H1 (cell line): Measurements from ENCODE around the gene ICAM2. TPM values are rescaled to one million over a fixed set of nuclear protein-coding genes. Genes with fewer than 3 reads are reported as not detected.

ENCODE experiments used
- CTCF ChIA-PET: fragments of 300-600 bp; sonication (Branson Sonifier 250); formaldehyde crosslinking; loops from one replicate; lab custom pipeline; 2021; ENCODE audit not compliant: partially characterized antibody; lab: Charles Lee
- POLR2A ChIA-PET: fragments of 300-600 bp; sonication (Branson Sonifier 250); formaldehyde crosslinking; loops from one replicate; lab custom pipeline; 2021; ENCODE audit warnings: inconsistent platforms; ENCODE audit not compliant: partially characterized antibody; lab: Charles Lee
- DNase-seq, 2 experiments: peaks; one replicate each; pipeline versions ENCODE4 v3.0.0 to v3.0.0-alpha.2; 2010 to 2022; ENCODE audit warnings: low spot score in 2 of 2, low read depth in 1 of 2, mixed read lengths in 1 of 2
- FAIRE-seq: peaks from 2 replicates; lab custom pipeline; 2011; peaks lifted over from hg19 to GRCh38; lab: Jason Lieb, UNC
- H2AFZ ChIP-seq: 2 replicates; pipeline ENCODE4 v1.8.1; 2012; ENCODE audit warnings: low read length, inconsistent platforms
- H2AK5ac ChIP-seq: 2 replicates; pipeline ENCODE4 v1.6.1; 2013; ENCODE audit warnings: low read depth, low read length
- H2BK120ac ChIP-seq: replicated peaks from 2 replicates; pipeline ENCODE3; 2013; ENCODE audit warnings: low read depth, low read length, inconsistent platforms
- H2BK12ac ChIP-seq: 2 replicates; pipeline ENCODE4 v1.6.1; 2013; ENCODE audit warnings: low read depth, low read length
- H2BK15ac ChIP-seq: 2 replicates; pipeline ENCODE4 v1.6.1; 2013; ENCODE audit warnings: low read length
- H2BK20ac ChIP-seq: 2 replicates; pipeline ENCODE4 v1.6.1; 2013; ENCODE audit warnings: low read length
- H2BK5ac ChIP-seq: 2 replicates; pipeline ENCODE4 v1.6.1; 2013; ENCODE audit warnings: low read depth, low read length
- H3K14ac ChIP-seq: 2 replicates; pipeline ENCODE4 v1.6.1; 2013; ENCODE audit warnings: inconsistent platforms; ENCODE audit not compliant: insufficient read length
- H3K18ac ChIP-seq: 2 replicates; pipeline ENCODE4 v1.6.1; 2013; ENCODE audit warnings: low read length; ENCODE audit errors: extremely low read depth
- H3K23ac ChIP-seq: 2 replicates; pipeline ENCODE4 v1.6.1; 2013; ENCODE audit warnings: inconsistent platforms; ENCODE audit not compliant: insufficient read length
- H3K23me2 ChIP-seq: 2 replicates; pipeline ENCODE4 v1.6.1; 2013; ENCODE audit warnings: low read depth, low read length
- H3K27ac ChIP-seq: 2 replicates; pipeline ENCODE4 v1.6.1; 2011; ENCODE audit warnings: low read depth, low read length, inconsistent platforms
- H3K27me3 ChIP-seq, 4 experiments: replicated peaks in 1 of 4; 1 replicate in 1 of 4; 2 replicates in 3 of 4; pipeline versions ENCODE4 v1.6.1 to v1.8.1; 2011 to 2013; ENCODE audit warnings: low read length in 3 of 4, mild to moderate bottlenecking in 3 of 4, inconsistent platforms in 2 of 4, mixed read lengths in 2 of 4, moderate library complexity in 1 of 4; ENCODE audit not compliant: control insufficient read depth in 3 of 4, insufficient read depth in 3 of 4; ENCODE audit errors: extremely low read depth in 1 of 4
- H3K36me3 ChIP-seq, 4 experiments: 2 replicates each; pipeline versions ENCODE4 v1.6.1 to v1.8.1; 2011 to 2013; ENCODE audit warnings: mild to moderate bottlenecking in 4 of 4, low read length in 3 of 4, moderate library complexity in 2 of 4, control low read depth in 1 of 4, inconsistent platforms in 1 of 4; ENCODE audit not compliant: insufficient read depth in 4 of 4, control insufficient read depth in 2 of 4
- H3K4ac ChIP-seq: replicated peaks from 2 replicates; pipeline ENCODE3; 2013; ENCODE audit warnings: low read length, low read depth, mixed read lengths, inconsistent platforms; ENCODE audit not compliant: insufficient read length
- H3K4me1 ChIP-seq, 4 experiments: replicated peaks in 1 of 4; 1 replicate in 1 of 4; 2 replicates in 3 of 4; pipeline versions ENCODE4 v1.6.1 to v1.8.1; 2011 to 2013; ENCODE audit warnings: low read length in 3 of 4, inconsistent platforms in 2 of 4, mixed read lengths in 1 of 4; ENCODE audit not compliant: insufficient read depth in 4 of 4, control insufficient read depth in 3 of 4
- H3K4me2 ChIP-seq, 2 experiments: 2 replicates each; pipeline versions ENCODE4 v1.6.1 to v1.8.1; 2011 to 2013; ENCODE audit warnings: low read depth in 2 of 2, low read length in 2 of 2, control low read depth in 1 of 2, inconsistent platforms in 1 of 2, mild to moderate bottlenecking in 1 of 2; ENCODE audit not compliant: insufficient read depth in 1 of 2
- H3K4me3 ChIP-seq, 4 experiments: fragments of 200-600, 300-600 bp in 1 of 4; sonication (generic), shearing (Covaris generic), sonication (Bioruptor Twin) in 1 of 4; 2 replicates each; pipeline versions ENCODE4 v1.5.1 to v1.8.1; 2011 to 2016; ENCODE audit warnings: low read length in 4 of 4, low read depth in 3 of 4, control low read depth in 2 of 4, inconsistent platforms in 2 of 4, mild to moderate bottlenecking in 2 of 4, mixed read lengths in 1 of 4, moderate library complexity in 1 of 4; ENCODE audit not compliant: insufficient read depth in 2 of 4; ENCODE audit errors: extremely low read depth in 1 of 4
- H3K56ac ChIP-seq: replicated peaks from 2 replicates; pipeline ENCODE3; 2013; ENCODE audit warnings: low read depth, mild to moderate bottlenecking, mixed read lengths, low read length, inconsistent platforms; ENCODE audit not compliant: insufficient read length
- H3K79me1 ChIP-seq: 2 replicates; pipeline ENCODE4 v1.6.1; 2013; ENCODE audit warnings: low read depth, low read length, control low read depth
- H3K79me2 ChIP-seq, 2 experiments: 2 replicates each; pipeline versions ENCODE4 v1.6.1 to v1.8.1; 2012 to 2013; ENCODE audit warnings: low read length in 2 of 2, mild to moderate bottlenecking in 2 of 2, inconsistent platforms in 1 of 2; ENCODE audit not compliant: insufficient read depth in 2 of 2, control insufficient read depth in 1 of 2
- H3K9ac ChIP-seq, 4 experiments: replicated peaks in 1 of 4; 1 replicate in 1 of 4; 2 replicates in 3 of 4; pipeline versions ENCODE4 v1.6.1 to v1.8.1; 2011 to 2013; ENCODE audit warnings: low read depth in 3 of 4, low read length in 3 of 4, control low read depth in 2 of 4, mild to moderate bottlenecking in 2 of 4, moderate library complexity in 2 of 4, inconsistent platforms in 1 of 4; ENCODE audit errors: extremely low read depth in 1 of 4
- H3K9me3 ChIP-seq, 2 experiments: 2 replicates each; pipeline versions ENCODE4 v1.6.1 to v1.8.1; 2012 to 2013; ENCODE audit warnings: mild to moderate bottlenecking in 2 of 2, moderate library complexity in 2 of 2, control low read depth in 1 of 2, inconsistent platforms in 1 of 2, low read depth in 1 of 2, low read length in 1 of 2, mixed read lengths in 1 of 2; ENCODE audit not compliant: insufficient read depth in 2 of 2
- H4K20me1 ChIP-seq, 2 experiments: replicated peaks in 1 of 2; 2 replicates each; pipeline versions ENCODE3 to v1.8.1; 2011 to 2013; ENCODE audit warnings: inconsistent platforms in 2 of 2, low read length in 2 of 2, mild to moderate bottlenecking in 1 of 2; ENCODE audit not compliant: insufficient read depth in 2 of 2, control insufficient read depth in 1 of 2
- H4K5ac ChIP-seq: 2 replicates; pipeline ENCODE4 v1.6.1; 2013; ENCODE audit warnings: low read length, low read depth, mixed read lengths, inconsistent platforms; ENCODE audit not compliant: insufficient read length
- H4K8ac ChIP-seq: 2 replicates; pipeline ENCODE4 v1.8.0; 2013; ENCODE audit warnings: mild to moderate bottlenecking, moderate library complexity, low read length, inconsistent platforms; ENCODE audit not compliant: insufficient read depth; ENCODE audit errors: extremely low read depth
- H4K91ac ChIP-seq: replicated peaks from 2 replicates; pipeline ENCODE3; 2013; ENCODE audit warnings: low read length, mixed read lengths, inconsistent platforms; ENCODE audit not compliant: insufficient read length
- FOSL1 ChIP-seq: IDR thresholded peaks from 2 replicates; pipeline ENCODE4 v1.6.1; 2011; ENCODE audit warnings: mild to moderate bottlenecking, low read depth, low read length, moderate library complexity; ENCODE audit not compliant: insufficient read depth
- KDM5A ChIP-seq: fragments of 200-600 bp; IDR thresholded peaks from 2 replicates; pipeline ENCODE4 v1.7.1; 2012; ENCODE audit warnings: mild to moderate bottlenecking, low read length, inconsistent platforms, mixed read lengths
- NRF1 ChIP-seq: IDR thresholded peaks from 2 replicates; pipeline ENCODE4 v1.6.1; 2011; ENCODE audit warnings: mild to moderate bottlenecking, low read depth, low read length, improper control_type of control experiment
- POLR2AphosphoS5 ChIP-seq: IDR thresholded peaks from 2 replicates; pipeline ENCODE4 v1.6.1; 2011; ENCODE audit warnings: low read depth, low read length
- POU5F1 ChIP-seq: IDR thresholded peaks from 2 replicates; pipeline ENCODE4 v1.6.1; 2011; ENCODE audit warnings: low read depth, mild to moderate bottlenecking, low read length, moderate library complexity
- RBBP5 ChIP-seq: IDR thresholded peaks from 2 replicates; pipeline ENCODE4 v1.7.1; 2012; ENCODE audit warnings: low read depth, mild to moderate bottlenecking, inconsistent platforms, low read length, moderate library complexity, borderline replicate concordance
- SP1 ChIP-seq: IDR thresholded peaks from 2 replicates; pipeline ENCODE4 v1.6.1; 2011; ENCODE audit warnings: low read depth, low read length
- TAF7 ChIP-seq: optimal IDR thresholded peaks from 2 replicates; pipeline ENCODE3; 2011; ENCODE audit warnings: low read depth, mild to moderate bottlenecking, inconsistent platforms, low read length, moderate library complexity, borderline replicate concordance
- TEAD4 ChIP-seq: IDR thresholded peaks from 2 replicates; pipeline ENCODE4 v1.6.1; 2012; ENCODE audit warnings: low read depth, low read length, inconsistent platforms, mixed read lengths
- WGBS, 2 experiments: shearing (Covaris generic) in 1 of 2; methylation state at CpG; one replicate each; pipeline versions ENCODE4 v1.1.6 to v1.1.7; 2013 to 2015; ENCODE audit warnings: low lambda C conversion rate in 2 of 2, mixed read lengths in 2 of 2, inconsistent platforms in 1 of 2, low coverage in 1 of 2, missing lambda C conversion rate in 1 of 2; ENCODE audit not compliant: insufficient replicate concordance in 2 of 2, insufficient coverage in 1 of 2, insufficient read length in 1 of 2; ENCODE audit errors: extremely low coverage in 1 of 2, missing lambda C conversion rate in 1 of 2; 5-methylcytosine and 5-hydroxymethylcytosine counted together
- polyA plus RNA-seq, 7 experiments: library from polyadenylated mRNA; depleted of rRNA in 3 of 7; stranded (reverse) in 5 of 7; unstranded in 2 of 7; fragments of >200 nt in 5 of 7; fragments of 200-250 nt in 2 of 7; gene quantifications; 1 replicate in 5 of 7; 2 replicates in 1 of 7; 4 replicates in 1 of 7; pipeline versions ENCODE4 v1.2.1 to v1.2.3, GENCODE V29; 2011 to 2013; ENCODE audit warnings: missing spikeins in 2 of 7, mixed read lengths in 2 of 7
- total RNA-seq: library from RNA; stranded (reverse); fragmentation: NEBNext Ultra II Directional; extraction: Animal tissue kit (Norgen Biotek cat#: 25700); gene quantifications from 2 replicates; pipeline ENCODE4 v1.2.1, GENCODE V29; 2021
- TF ChIP-seq, protein P1 (sequence below): IDR thresholded peaks from 2 replicates; pipeline ENCODE4 v1.6.1; 2012; ENCODE audit warnings: low read length, inconsistent platforms

ICAM2 gene
- total and polyA plus RNA-seq, 2 of the 8 experiments (the other 6 are each of a cell fraction or from before 2014, with no cell fraction given): 0.45 to 0.63 TPM

- Histone ChIP-seq H3K9ac (no peak overlapping the region), H3K36me3 (no peaks in the 10 kb centered on the region), H3K14ac (peak overlapping the region; percentile 34), H3K4me2 (no peak overlapping the region), H4K5ac (no peak overlapping the region), H3K4me1 (peaks cover 0 to 18% (median 11%) of the 10 kb centered on the region in 4 experiments; a peak in 6 of 7 replicates), H4K91ac (no peak overlapping the region), H2BK15ac (0 out of 2 replicates have a peak overlapping the region, but pooled peaks have one; percentile 16), H3K79me1 (no peaks in the 10 kb centered on the region), H2BK5ac (no peak overlapping the region), H3K4ac (peak overlapping the region; percentile 75), H3K23ac (no peak overlapping the region), H2AK5ac (no peak overlapping the region), H3K27me3 (peaks cover 0 to 4% (median 0%) of the 10 kb centered on the region in 4 experiments; a peak in 2 of 7 replicates), H3K56ac (no peak overlapping the region), H3K9me3 (no peaks in the 10 kb centered on the region), H4K20me1 (no peaks in the 10 kb centered on the region), H2BK20ac (no peak overlapping the region), H3K79me2 (no peaks in the 10 kb centered on the region), H2AFZ (no peak overlapping the region), H3K27ac (no peak overlapping the region), H3K18ac (peak overlapping the region; percentile 32; the same call in 1 of the 2 replicates), H3K4me3 (no peak overlapping the region), H2BK120ac (no peak overlapping the region), H4K8ac (peak overlapping the region; percentile 35; the same call in 1 of the 2 replicates), H2BK12ac (0 out of 2 replicates have a peak overlapping the region, but pooled peaks have one; percentile 60), H3K23me2 (no peaks in the 10 kb centered on the region; the same call in 1 of the 2 replicates)
- FAIRE-seq (no peak), DNase-seq (no peak)
- no peak for TF ChIP-seq SP1
- no peak for TF ChIP-seq NRF1
- no peak for TF ChIP-seq POU5F1
- TF ChIP-seq RBBP5: no peak
- TF ChIP-seq, protein P1, sequence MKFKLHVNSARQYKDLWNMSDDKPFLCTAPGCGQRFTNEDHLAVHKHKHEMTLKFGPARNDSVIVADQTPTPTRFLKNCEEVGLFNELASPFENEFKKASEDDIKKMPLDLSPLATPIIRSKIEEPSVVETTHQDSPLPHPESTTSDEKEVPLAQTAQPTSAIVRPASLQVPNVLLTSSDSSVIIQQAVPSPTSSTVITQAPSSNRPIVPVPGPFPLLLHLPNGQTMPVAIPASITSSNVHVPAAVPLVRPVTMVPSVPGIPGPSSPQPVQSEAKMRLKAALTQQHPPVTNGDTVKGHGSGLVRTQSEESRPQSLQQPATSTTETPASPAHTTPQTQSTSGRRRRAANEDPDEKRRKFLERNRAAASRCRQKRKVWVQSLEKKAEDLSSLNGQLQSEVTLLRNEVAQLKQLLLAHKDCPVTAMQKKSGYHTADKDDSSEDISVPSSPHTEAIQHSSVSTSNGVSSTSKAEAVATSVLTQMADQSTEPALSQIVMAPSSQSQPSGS: no peak
- no peak for TF ChIP-seq POLR2AphosphoS5
- no peak for TF ChIP-seq TAF7
- TF ChIP-seq FOSL1: no peak
- no peak for TF ChIP-seq TEAD4
- TF ChIP-seq KDM5A: no peak
- 82% methylated on average over 17 of the region's 18 CpGs; no CpG with 5 or more reads in 1 of the 2 experiments for WGBS, 2 experiments
- POLR2A ChIA-PET: interaction anchor here (1.5 to 1.9 kb wide), 3 partner anchors 11 to 37 kb away, joined by 3 to 6 read pairs (median 4); no protein-coding TSS in a partner anchor
- CTCF ChIA-PET: interaction anchor here (0.5 to 18.4 kb wide), 15 partner anchors 11 to 278 kb away, joined by 3 to 219 read pairs (median 6); partner anchors contain the start of genes CSHL1 and GH1
Measured at GRCh38 chr17:63987221-63988126, 33.0 kb downstream of the ICAM2 start.
